Measurements from ENCODE around the gene DHX30. TPM values are rescaled to one million over a fixed set of nuclear protein-coding genes. Genes with fewer than 3 reads are reported as not detected.

Gene DHX30
- total RNA-seq, 1 donor from 2014 or later: 45.3 TPM

Small RNAs within 50 kb of the gene (microRNA-seq; reads per million reads assigned to microRNA genes)
- gene MIR1226: 30.1 reads per million, percentile 41 among the genes with 10 or more reads in this experiment

Other genes with a start within 250 kb of the DHX30 start
- 0.22 TPM for gene CSPG5, start 224.3 kb upstream of the DHX30 start, total RNA-seq
- gene SMARCC1, start 21.2 kb upstream of the DHX30 start, total RNA-seq: 20.8 TPM
- 426 TPM for gene MAP4, start 213.3 kb downstream of the DHX30 start, total RNA-seq